Astrocyte (in vitro differentiated cells and primary cell): Measurements from ENCODE around the gene VARS1.

Source experiments
- CTCF ChIP-seq: IDR thresholded peaks from 2 replicates; pipeline ENCODE4 v1.5.1; 2011; ENCODE audit warnings: low read depth, mild to moderate bottlenecking, inconsistent platforms, low read length, moderate library complexity; ENCODE audit not compliant: insufficient read depth
- EZH2 ChIP-seq: IDR thresholded peaks from 2 replicates; pipeline ENCODE4 v1.6.1; 2012; ENCODE audit warnings: mild to moderate bottlenecking, low read length, inconsistent platforms; ENCODE audit not compliant: insufficient read depth

- TF ChIP-seq CTCF: no peak
- no peak for TF ChIP-seq EZH2
Observed at GRCh38 chr6:31815025-31815838, 19.7 kb upstream of the VARS1 start, which contains the start of the genes HSPA1A and HSPA1L.
